SK-N-SH (cell line): ENCODE results near the gene TBCEL. TPM values are rescaled to one million over a fixed set of nuclear protein-coding genes. Genes with fewer than 3 reads are reported as not detected.

Experiments used
- CTCF ChIA-PET: fragments of 300-600, 350-600 bp; formaldehyde crosslinking; extraction: SDS; loops from one replicate; lab custom pipeline; 2021; lab: Yijun Ruan, JAX
- POLR2A ChIA-PET: fragments of 350-600 bp; sonication (Branson Sonifier 250); formaldehyde crosslinking; extraction: SDS; loops from one replicate; lab custom pipeline; 2020; ENCODE audit warnings: antibody characterized with exemption, inconsistent platforms; lab: Yijun Ruan, JAX
- DNase-seq: peaks from one replicate; pipeline ENCODE4 v3.0.0; 2012
- H2AFZ ChIP-seq: fragments of 200-600 bp; sonication (generic); 2 replicates; pipeline ENCODE4 v1.8.1; 2016; ENCODE audit warnings: antibody characterized with exemption, mild to moderate bottlenecking, low read depth
- H3F3A ChIP-seq: fragments of 200-600 bp; sonication (generic); replicated peaks from 2 replicates; pipeline ENCODE3; 2016; ENCODE audit warnings: antibody characterized with exemption, mild to moderate bottlenecking; ENCODE audit not compliant: insufficient read depth
- H3K27ac ChIP-seq, 2 experiments: fragments of 200-500 bp in 1 of 2; fragments of 200-600 bp in 1 of 2; sonication (Bioruptor generic) in 1 of 2; sonication (generic), shearing (Covaris generic) in 1 of 2; 2 replicates each; pipeline versions ENCODE4 v1.5.1 to v1.6.1; 2014 to 2016; ENCODE audit warnings: low read depth in 2 of 2, inconsistent platforms in 1 of 2, low read length in 1 of 2, mild to moderate bottlenecking in 1 of 2, mixed read lengths in 1 of 2
- H3K27me3 ChIP-seq: fragments of 200-600 bp; sonication (generic), shearing (Covaris generic); 2 replicates; pipeline ENCODE4 v1.6.1; 2016; ENCODE audit warnings: mixed run types; ENCODE audit not compliant: insufficient read depth
- H3K36me3 ChIP-seq, 2 experiments: fragments of 200-500 bp in 1 of 2; fragments of 200-600 bp in 1 of 2; sonication (Bioruptor generic) in 1 of 2; sonication (generic) in 1 of 2; replicated peaks in 1 of 2; 2 replicates each; pipeline versions ENCODE3 to v1.5.1; 2014 to 2016; ENCODE audit warnings: low read length in 1 of 2, mild to moderate bottlenecking in 1 of 2; ENCODE audit not compliant: insufficient read depth in 2 of 2, control insufficient read depth in 1 of 2
- H3K4me1 ChIP-seq, 2 experiments: fragments of 200-500 bp in 1 of 2; fragments of 200-600 bp in 1 of 2; sonication (Bioruptor generic) in 1 of 2; sonication (generic), shearing (Covaris generic) in 1 of 2; 2 replicates each; pipeline versions ENCODE4 v1.5.1 to v1.6.1; 2014 to 2016; ENCODE audit warnings: low read depth in 1 of 2, low read length in 1 of 2, mixed run types in 1 of 2; ENCODE audit not compliant: insufficient read depth in 2 of 2, control insufficient read depth in 1 of 2
- H3K4me2 ChIP-seq: fragments of 200-600 bp; sonication (generic), shearing (Covaris generic); 2 replicates; pipeline ENCODE4 v1.6.1; 2017; ENCODE audit warnings: mixed run types
- H3K4me3 ChIP-seq, 2 experiments: fragments of 200-500 bp in 1 of 2; fragments of 200-600 bp in 1 of 2; sonication (Bioruptor generic) in 1 of 2; sonication (generic), shearing (Covaris generic) in 1 of 2; 2 replicates each; pipeline versions ENCODE4 v1.5.1 to v1.8.1; 2014 to 2016; ENCODE audit warnings: low read depth in 2 of 2, inconsistent platforms in 1 of 2, low read length in 1 of 2, mild to moderate bottlenecking in 1 of 2, mixed read lengths in 1 of 2, moderate library complexity in 1 of 2
- H3K79me2 ChIP-seq: fragments of 200-600 bp; sonication (generic); 2 replicates; pipeline ENCODE4 v1.8.1; 2017; ENCODE audit warnings: mild to moderate bottlenecking; ENCODE audit not compliant: insufficient read depth
- H3K9ac ChIP-seq: fragments of 200-600 bp; sonication (generic); 2 replicates; pipeline ENCODE4 v1.6.1; 2017; ENCODE audit warnings: mixed run types
- H3K9me2 ChIP-seq: fragments of 200-600 bp; sonication (generic); 2 replicates; pipeline ENCODE4 v1.6.1; 2017; ENCODE audit warnings: mixed run types
- H3K9me3 ChIP-seq: fragments of 200-600 bp; sonication (generic); 2 replicates; pipeline ENCODE4 v1.6.1; 2017; ENCODE audit warnings: mixed run types, mild to moderate bottlenecking, moderate library complexity
- H4K20me1 ChIP-seq: fragments of 200-600 bp; sonication (generic); 2 replicates; pipeline ENCODE4 v1.6.1; 2017; ENCODE audit warnings: mild to moderate bottlenecking, mixed run types; ENCODE audit not compliant: insufficient read depth
- CTCF ChIP-seq: fragments of 200-600 bp; sonication (generic); IDR thresholded peaks from 2 replicates; pipeline ENCODE4 v1.6.1; 2017; ENCODE audit warnings: antibody characterized with exemption, mild to moderate bottlenecking, moderate library complexity
- EP300 ChIP-seq, 2 experiments: IDR thresholded peaks; 2 replicates each; pipeline versions ENCODE4 v1.4.0 to v1.6.1; 2012; ENCODE audit warnings: borderline replicate concordance in 1 of 2, low read depth in 1 of 2, low read length in 1 of 2
- FOXJ3 ChIP-seq: sonication (generic); formaldehyde crosslinking; IDR thresholded peaks from 2 replicates; pipeline ENCODE4 v1.5.1; 2020; ENCODE audit warnings: mild to moderate bottlenecking, missing genetic modification reagents
- FOXM1 ChIP-seq: IDR thresholded peaks from 2 replicates; pipeline ENCODE4 v1.4.0; 2012; ENCODE audit warnings: low read depth, mild to moderate bottlenecking
- IRF3 ChIP-seq: fragments of 150-350 bp; IDR thresholded peaks from 2 replicates; pipeline ENCODE4 v1.6.1; 2016; ENCODE audit warnings: mild to moderate bottlenecking, low read depth, low read length
- JUND ChIP-seq: IDR thresholded peaks from 2 replicates; pipeline ENCODE4 v1.4.0; 2012
- MAX ChIP-seq: IDR thresholded peaks from 2 replicates; pipeline ENCODE4 v1.4.0; 2012; ENCODE audit warnings: low read depth
- NFIC ChIP-seq: IDR thresholded peaks from 2 replicates; pipeline ENCODE4 v1.4.0; 2012; ENCODE audit warnings: borderline replicate concordance
- NRF1 ChIP-seq: IDR thresholded peaks from 2 replicates; pipeline ENCODE4 v1.6.1; 2012; ENCODE audit warnings: low read depth, mild to moderate bottlenecking, low read length
- PBX3 ChIP-seq: IDR thresholded peaks from 2 replicates; pipeline ENCODE4; 2012
- POLR2AphosphoS5 ChIP-seq: IDR thresholded peaks from 2 replicates; pipeline ENCODE4 v1.6.1; 2012; ENCODE audit warnings: low read depth, low read length
- RCOR1 ChIP-seq: fragments of 150-350 bp; IDR thresholded peaks from 2 replicates; pipeline ENCODE4 v1.6.1; 2017; ENCODE audit warnings: antibody characterized with exemption, low read length
- REST ChIP-seq: IDR thresholded peaks from 2 replicates; pipeline ENCODE4 v1.6.1; 2012; ENCODE audit warnings: mild to moderate bottlenecking, low read depth, low read length, moderate library complexity
- RFX5 ChIP-seq: IDR thresholded peaks from 2 replicates; pipeline ENCODE4 v1.6.1; 2012; ENCODE audit warnings: mild to moderate bottlenecking, improper control_type of control experiment, low read length
- SIN3A ChIP-seq: IDR thresholded peaks from 2 replicates; pipeline ENCODE4 v1.6.1; 2012; ENCODE audit warnings: low read depth, mild to moderate bottlenecking, low read length, moderate library complexity, borderline replicate concordance
- SMC3 ChIP-seq: IDR thresholded peaks from 2 replicates; pipeline ENCODE4 v1.6.1; 2012; ENCODE audit warnings: low read depth, low read length, improper control_type of control experiment
- TAF1 ChIP-seq: IDR thresholded peaks from 2 replicates; pipeline ENCODE4 v1.6.1; 2012; ENCODE audit warnings: low read depth, mild to moderate bottlenecking, low read length, moderate library complexity, borderline replicate concordance
- TCF12 ChIP-seq: IDR thresholded peaks from 2 replicates; pipeline ENCODE4 v1.4.0; 2012
- TEAD4 ChIP-seq: IDR thresholded peaks from 2 replicates; pipeline ENCODE4 v1.4.0; 2012; ENCODE audit warnings: mild to moderate bottlenecking, borderline replicate concordance; ENCODE audit not compliant: insufficient read depth
- YY1 ChIP-seq: IDR thresholded peaks from 2 replicates; pipeline ENCODE4 v1.4.0; 2012; ENCODE audit warnings: low read depth, mild to moderate bottlenecking
- WGBS: methylation state at CpG from one replicate; pipeline ENCODE4 v1.1.6; 2017; ENCODE audit warnings: low lambda C conversion rate; 5-methylcytosine and 5-hydroxymethylcytosine counted together
- polyA plus RNA-seq, 3 experiments: library from polyadenylated mRNA; depleted of rRNA; stranded (reverse); fragments of >200 nt; gene quantifications; 2 replicates each; pipeline ENCODE4 v1.2.3, GENCODE V29; 2012

TBCEL gene
- polyA plus RNA-seq, 1 of the 3 experiments (the other 2 are of a cell fraction): 5.9 TPM

GRCh38 chr11:121029813-121030445 is 6.0 kb downstream of the TBCEL start:
- no peak for DNase-seq
- peaks cover 34% of the 10 kb centered on the region for H4K20me1 ChIP-seq
- no peak overlapping the region for H3K9ac ChIP-seq
- H3K36me3 ChIP-seq: peaks cover 0 to 15% of the 10 kb centered on the region in 2 experiments
- H3K4me3 ChIP-seq: no peak overlapping the region
- H3K27me3 ChIP-seq: no peaks in the 10 kb centered on the region
- 84% methylated on average over 3 of the region's 3 CpGs for WGBS
- H3K9me2 ChIP-seq: no peaks in the 10 kb centered on the region
- H3K4me2 ChIP-seq: no peak overlapping the region
- peaks cover 76% of the 10 kb centered on the region for H3K79me2 ChIP-seq
- no peak overlapping the region for H2AFZ ChIP-seq
- ChIA-PET POLR2A (interaction anchor here (0.6 kb wide), 1 partner anchor 25 kb away, joined by 3 read pairs; no protein-coding TSS in a partner anchor), CTCF (no interaction called here)
- H3K4me1 ChIP-seq: peaks cover 6 to 7% of the 10 kb centered on the region in 2 experiments; a peak in 3 of 4 replicates
- no peak overlapping the region for H3K27ac ChIP-seq
- no peak for TF ChIP-seq RCOR1
- no peak for TF ChIP-seq REST
- TF ChIP-seq NRF1: no peak
- TF ChIP-seq SIN3A: no peak
- no peak for TF ChIP-seq RFX5
- TF ChIP-seq JUND: no peak
- TF ChIP-seq TCF12: no peak
- TF ChIP-seq NFIC: no peak
- TF ChIP-seq YY1: no peak
- H3K9me3 ChIP-seq: no peaks in the 10 kb centered on the region
- no peaks in the 10 kb centered on the region for H3F3A ChIP-seq

- H3K27me3 ChIP-seq: no peaks in the 10 kb centered on the region
- DNase-seq: no peak
- no peak overlapping the region for H3K27ac ChIP-seq
- no peaks in the 10 kb centered on the region for H3F3A ChIP-seq
- ChIA-PET CTCF (no interaction called here), POLR2A (no interaction called here)
- peaks cover 0 to 13% of the 10 kb centered on the region in 2 experiments for H3K36me3 ChIP-seq
- no peak overlapping the region for H2AFZ ChIP-seq
- H3K4me2 ChIP-seq: no peak overlapping the region
- peaks cover 37% of the 10 kb centered on the region for H4K20me1 ChIP-seq
- no peaks in the 10 kb centered on the region for H3K9me2 ChIP-seq
- H3K79me2 ChIP-seq: peaks cover 76% of the 10 kb centered on the region
- H3K4me3 ChIP-seq: no peak overlapping the region
- WGBS: 92% methylated on average over 2 of the region's 2 CpGs
- H3K4me1 ChIP-seq: no peaks in the 10 kb centered on the region; a peak in 1 of 4 replicates
- H3K9me3 ChIP-seq: no peaks in the 10 kb centered on the region
- no peak overlapping the region for H3K9ac ChIP-seq
- TF ChIP-seq TAF1 (no peak), POLR2AphosphoS5 (no peak), SMC3 (no peak), PBX3 (no peak), CTCF (no peak), TEAD4 (no peak), SIN3A (no peak), FOXJ3 (no peak), MAX (no peak), TCF12 (no peak), IRF3 (no peak), FOXM1 (no peak), EP300 (IDR thresholded peaks at IDR 0.05; ENCODE audit: borderline replicate concordance in 1 of 2, low read depth in 1 of 2, low read length in 1 of 2) (no peak)
Observed at GRCh38 chr11:121031167-121031566, 7.3 kb downstream of the TBCEL start.
